Stimulated activated CD8-positive, alpha-beta memory T cell treated with anti-CD3 and anti-CD28 coated beads, Interleukin-15, amount 100 ng/mL, for 4 hours (primary cell): ENCODE data around the gene DDX1.

ENCODE experiments used
- DNase-seq, 2 donors: peaks; one replicate each; pipeline ENCODE4 v3.0.0-alpha.2; 2020; ENCODE audit warnings: low read depth in 2 of 2

Gene DDX1

GRCh38 chr2:15645300-15645699 is 53.6 kb downstream of the DDX1 start:
- no peak for DNase-seq

- no peak for DNase-seq
These were observed 54.2 kb downstream of the DDX1 start for GRCh38 chr2:15645720-15646385.

- no peak for DNase-seq
These were observed 55.0 kb downstream of the DDX1 start for GRCh38 chr2:15646661-15647060.

GRCh38 chr2:15647622-15648590 is 56.2 kb downstream of the DDX1 start:
- DNase-seq: no peak

GRCh38 chr2:15648593-15649525 is 57.2 kb downstream of the DDX1 start:
- DNase-seq: no peak

- no peak for DNase-seq
These were observed 58.0 kb downstream of the DDX1 start for GRCh38 chr2:15649561-15650255.

- no peak for DNase-seq
These were observed 59.1 kb downstream of the DDX1 start for GRCh38 chr2:15650616-15651366.

GRCh38 chr2:15651367-15651727 is 59.7 kb downstream of the DDX1 start:
- no peak for DNase-seq

GRCh38 chr2:15652252-15652651 is 60.6 kb downstream of the DDX1 start:
- DNase-seq: no peak

- DNase-seq: no peak
These were observed 61.1 kb downstream of the DDX1 start for GRCh38 chr2:15652801-15653200.

GRCh38 chr2:15653806-15654726 is 62.4 kb downstream of the DDX1 start:
- no peak for DNase-seq

- DNase-seq: no peak
These were observed 63.0 kb downstream of the DDX1 start for GRCh38 chr2:15654727-15655073.

GRCh38 chr2:15655123-15655887 is 63.6 kb downstream of the DDX1 start:
- no peak for DNase-seq

- no peak for DNase-seq
These were observed 64.4 kb downstream of the DDX1 start for GRCh38 chr2:15656090-15656489.

- no peak for DNase-seq
These were observed 66.1 kb downstream of the DDX1 start for GRCh38 chr2:15657759-15658158.

- DNase-seq: no peak
These were observed 67.2 kb downstream of the DDX1 start for GRCh38 chr2:15658911-15659310.

GRCh38 chr2:15660491-15661294 is 69.0 kb downstream of the DDX1 start:
- no peak for DNase-seq

GRCh38 chr2:15661295-15661569 is 69.6 kb downstream of the DDX1 start:
- no peak for DNase-seq
